ENCODE results near the gene TADA2B. TPM values are rescaled to one million over a fixed set of nuclear protein-coding genes. Genes with fewer than 3 reads are reported as not detected.

The TADA2B gene
- total and polyA plus RNA-seq, 9 of the 15 experiments (the other 6 are each of a cell fraction or from before 2014, with no cell fraction given), result 0.55 to 12.2 (median 7.5) TPM

GRCh38 chr4:7105276-7105675 is 62.1 kb downstream of the TADA2B start (continued):
- no peak for TF ChIP-seq ETV5 (CRISPR knock-in tag; IDR thresholded peaks at IDR 0.05; ENCODE audit: low read depth)
- no peak for TF ChIP-seq SIRT6 (IDR thresholded peaks at IDR 0.05; ENCODE audit: low read depth, low read length)
- TF ChIP-seq MGA (IDR thresholded peaks at IDR 0.05), result peak; percentile 59
- no peak for TF ChIP-seq KHSRP (IDR thresholded peaks at IDR 0.05)
- TF ChIP-seq KDM2B (CRISPR knock-in tag; IDR thresholded peaks at IDR 0.05), result no peak
- TF ChIP-seq ZNF79 (CRISPR knock-in tag; IDR thresholded peaks at IDR 0.05; ENCODE audit: low read depth), result no peak
- no peak for TF ChIP-seq MEIS2 (IDR thresholded peaks at IDR 0.05; ENCODE audit: partially characterized antibody)
- TF ChIP-seq WHSC1 (IDR thresholded peaks at IDR 0.05; ENCODE audit: low read length), result no peak
- TF ChIP-seq FOXM1 (IDR thresholded peaks at IDR 0.05; ENCODE audit: low read depth), result no peak
- TF ChIP-seq FOXM1 (CRISPR knock-in tag; IDR thresholded peaks at IDR 0.05; ENCODE audit: low read depth), result no peak
- no peak for TF ChIP-seq ZNF133 (CRISPR knock-in tag; IDR thresholded peaks at IDR 0.05)
- no peak for TF ChIP-seq HINFP (tag; conservative IDR thresholded peaks at IDR 0.05; ENCODE audit: low read depth)
- no peak for TF ChIP-seq KAT7 (CRISPR knock-in tag; IDR thresholded peaks at IDR 0.05; ENCODE audit: borderline replicate concordance)
- TF ChIP-seq ATF4 (CRISPR knock-in tag; IDR thresholded peaks at IDR 0.05), result no peak
- no peak for TF ChIP-seq SMARCA4 (IDR thresholded peaks at IDR 0.05)
- no peak for TF ChIP-seq ELF1 (tag; IDR thresholded peaks at IDR 0.05)
- no peak for TF ChIP-seq NCOA2 (IDR thresholded peaks at IDR 0.05; ENCODE audit: partially characterized antibody in 2 of 2)

Data from K562 (cell line).